Heart right ventricle (tissue), 16 donors: Measurements from ENCODE around the gene RAI14. TPM values are rescaled to one million over a fixed set of nuclear protein-coding genes. Genes with fewer than 3 reads are reported as not detected.

Experiments used
- ATAC-seq, 8 donors: fragments of 200-7000 bp; cut with Tn5 transposase; one replicate each; pipeline ENCODE4 v1.9.1; 2020; ENCODE audit warnings: mild to moderate bottlenecking in 8 of 8, moderate library complexity in 8 of 8, moderate number of reproducible peaks in 1 of 8
- DNase-seq, 2 donors: peaks; one replicate each; pipeline ENCODE4 v3.0.0-alpha.2; 2020
- H3K27ac ChIP-seq, 10 donors: fragments of 200-600 bp; sonication (generic) in 2 of 10; one replicate each; pipeline versions ENCODE4 v1.5.0 to v1.8.0; 2020 to 2022; ENCODE audit warnings: mild to moderate bottlenecking in 3 of 10
- H3K27me3 ChIP-seq, 7 donors: fragments of 200-600 bp; one replicate each; pipeline ENCODE4 v1.8.0; 2021 to 2022; ENCODE audit warnings: mild to moderate bottlenecking in 2 of 7
- H3K36me3 ChIP-seq, 9 donors: fragments of 200-600 bp; sonication (generic) in 1 of 9; one replicate each; pipeline versions ENCODE4 v1.5.0 to v1.8.0; 2020 to 2022; ENCODE audit warnings: mild to moderate bottlenecking in 2 of 9
- H3K4me1 ChIP-seq, 9 donors: fragments of 200-600 bp; sonication (generic) in 1 of 9; one replicate each; pipeline versions ENCODE4 v1.5.0 to v1.8.0; 2020 to 2022; ENCODE audit warnings: mild to moderate bottlenecking in 4 of 9
- H3K4me3 ChIP-seq, 10 donors: fragments of 200-600 bp; sonication (generic) in 2 of 10; one replicate each; pipeline versions ENCODE4 v1.5.0 to v1.8.0; 2020 to 2022; ENCODE audit warnings: mild to moderate bottlenecking in 7 of 10, moderate library complexity in 2 of 10
- H3K9me3 ChIP-seq, 11 donors: fragments of 200-600 bp in 10 of 11; sonication (generic) in 2 of 11; one replicate each; pipeline versions ENCODE4 v1.5.0 to v1.8.0; 2013 to 2022; ENCODE audit warnings: mild to moderate bottlenecking in 2 of 11, control low read depth in 1 of 11, moderate library complexity in 1 of 11
- CTCF ChIP-seq, 9 donors: fragments of 200-600 bp; sonication (generic) in 2 of 9; IDR thresholded peaks; one replicate each; pipeline versions ENCODE4 v1.5.0 to v1.8.0; 2021 to 2022; ENCODE audit warnings: antibody characterized with exemption in 9 of 9, mild to moderate bottlenecking in 5 of 9, moderate library complexity in 1 of 9
- WGBS, 2 donors: extraction: QIAGEN DNeasy Blood & Tissue Kit; methylation state at CpG; one replicate each; pipeline ENCODE4 v1.1.7; 2013; ENCODE audit warnings: inconsistent platforms in 1 of 2; 5-methylcytosine and 5-hydroxymethylcytosine counted together
- intact Hi-C, 10 donors: fragments of 100-400 bp; cut with DNase I; formaldehyde crosslinking; loops; one replicate each; pipeline versions ENCODE4 v1.11.1 to v1.14.2; 2022
- polyA plus RNA-seq, 2 donors: library from polyadenylated mRNA; stranded (reverse); fragments of 200-250 nt; gene quantifications; one replicate each; pipeline ENCODE4 v1.2.3, GENCODE V29; 2013
- total RNA-seq, 10 donors: library from RNA; stranded (reverse); fragmentation: NEBNext Ultra II Directional in 3 of 10; extraction: Animal tissue kit (Norgen Biotek cat#: 25700) in 3 of 10; gene quantifications; one replicate each; pipeline versions ENCODE4 v1.2.1 to v1.2.4, GENCODE V29; 2021 to 2023
- donor health status: Arrhythmogenic right ventricular cardiomyopathy.
- donor health status: ischemic (EF 13 %, LVEDD 7.1; RV severe dilation, severe dysfunction).
- donor health status: healthy with polysubstance abuse.
- donor health status: DM: no; HTN: yes; CAD: no.
- donor health status: DM: no; HTN: no; CAD: no.
- donor health status: ischemic (EF 25% LVEDD 6.9; RV normal size, moderate dysfunction).
- donor health status: ischemic (EF 25% LVEDD 5.7; RV mildly dilated, moderate dysfunction).
- donor health status: healthy.
- donor health status: DM: yes; HTN: yes; CAD: no.
- donor health status: Ischemic cardiomyopathy.
- donor health status: ischemic (EF 35%, LVEDD 5.7; RV mildly dilated, moderate dysfunction).
- donor health status: nonischemic (EF 11% LVEDD 7.7; RV severe dilation, severe dysfunction).
- donor health status: DM: yes; HTN: yes; CAD: no.
- donor health status: PGD.
- donor health status: ischemic (EF 29% LVEDD 5.4; RV normal size, mild dysfunction).
- donor health status: nonischemic (EF 23%, LVEDD 6.1; RV moderate dilation, normal function).

Gene RAI14
- total and polyA plus RNA-seq, 12 donors, result 3.3 to 25.5 (median 9.3) TPM

- ATAC-seq (no peak), DNase-seq (no peak)
- TF ChIP-seq CTCF (IDR thresholded peaks at IDR 0.05), result no peak
- intact Hi-C loops, result no loop called here
- 84 to 92% methylated on average over 3 of the region's 3 CpGs for WGBS, 2 donors
- H3K9me3 ChIP-seq, result no peaks in the 10 kb centered on the region
- H3K36me3 ChIP-seq, result no peaks in the 10 kb centered on the region
- H3K4me1 ChIP-seq, result peaks cover 0 to 10% (median 0%) of the 10 kb centered on the region in 9 donors
- no peak overlapping the region for H3K27ac ChIP-seq
- no peak overlapping the region for H3K4me3 ChIP-seq
- H3K27me3 ChIP-seq, result no peaks in the 10 kb centered on the region
Observed at GRCh38 chr5:34624691-34625090, 31.4 kb upstream of the RAI14 start.

GRCh38 chr5:34625246-34625645 is 30.9 kb upstream of the RAI14 start:
- Histone ChIP-seq H3K36me3 (no peaks in the 10 kb centered on the region), H3K9me3 (peaks cover 0 to under 1% (median 0%) of the 10 kb centered on the region in 11 donors), H3K27ac (no peak overlapping the region), H3K4me3 (no peak overlapping the region), H3K27me3 (no peaks in the 10 kb centered on the region), H3K4me1 (peaks cover 0 to 10% (median 0%) of the 10 kb centered on the region in 9 donors)
- WGBS, 2 donors, result 82 to 91% methylated on average over 1 of the region's 1 CpG
- DNase-seq (no peak), ATAC-seq (no peak)
- intact Hi-C loops, result no loop called here
- no peak for TF ChIP-seq CTCF (IDR thresholded peaks at IDR 0.05)

- ATAC-seq (no peak), DNase-seq (no peak)
- peaks cover 0 to 8% (median 0%) of the 10 kb centered on the region in 11 donors for H3K9me3 ChIP-seq
- H3K27me3 ChIP-seq, result no peaks in the 10 kb centered on the region
- no peak overlapping the region for H3K4me3 ChIP-seq
- intact Hi-C loops, result no loop called here
- H3K36me3 ChIP-seq, result no peaks in the 10 kb centered on the region
- no peak overlapping the region for H3K27ac ChIP-seq
- WGBS, 2 donors, result 59 to 72% methylated on average over 6 of the region's 6 CpGs
- H3K4me1 ChIP-seq, result peaks cover 0 to 10% (median 0%) of the 10 kb centered on the region in 9 donors
- TF ChIP-seq CTCF (IDR thresholded peaks at IDR 0.05), result no peak
Observed at GRCh38 chr5:34626036-34626435, 30.1 kb upstream of the RAI14 start.

- intact Hi-C loops, result no loop called here
- ATAC-seq (no peak), DNase-seq (no peak)
- Histone ChIP-seq H3K36me3 (no peaks in the 10 kb centered on the region), H3K4me3 (no peak overlapping the region), H3K4me1 (peaks cover 0 to 5% (median 0%) of the 10 kb centered on the region in 9 donors), H3K9me3 (peaks cover 0 to 15% (median 0%) of the 10 kb centered on the region in 11 donors), H3K27ac (no peak overlapping the region), H3K27me3 (no peaks in the 10 kb centered on the region)
- WGBS, 2 donors, result 80 to 92% methylated on average over 5 of the region's 5 CpGs
- no peak for TF ChIP-seq CTCF (IDR thresholded peaks at IDR 0.05)
Observed at GRCh38 chr5:34626751-34627150, 29.4 kb upstream of the RAI14 start.
